ENCODE data around the gene ACP2.

Gene ACP2

DNA sequence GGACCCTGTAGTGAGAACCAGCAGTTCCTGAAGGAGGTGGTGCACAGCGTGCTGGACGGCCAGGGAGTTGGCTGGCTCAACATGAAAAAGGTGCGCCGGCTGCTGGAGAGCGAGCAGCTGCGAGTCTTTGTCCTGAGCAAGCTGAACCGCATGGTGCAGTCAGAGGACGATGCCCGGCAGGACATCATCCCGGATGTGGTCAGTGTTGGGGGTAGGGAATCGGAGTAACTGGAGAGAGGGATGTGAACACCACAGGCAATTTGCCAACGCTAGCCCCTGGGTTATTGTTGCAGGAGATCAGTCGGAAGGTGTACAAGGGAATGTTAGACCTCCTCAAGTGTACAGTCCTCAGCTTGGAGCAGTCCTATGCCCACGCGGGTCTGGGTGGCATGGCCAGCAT is 41.2 kb upstream of the ACP2 start:
- TF ChIP-seq ZBTB48 (tag by site-specific recombination; IDR thresholded peaks at IDR 0.05) (no peak), ZNF548 (tag by site-specific recombination; IDR thresholded peaks at IDR 0.05) (no peak), ZFP37 (tag by site-specific recombination; IDR thresholded peaks at IDR 0.05) (no peak), ZNF433 (tag by site-specific recombination; IDR thresholded peaks at IDR 0.05; ENCODE audit: low read depth) (no peak), ZEB2 (tag by site-specific recombination; IDR thresholded peaks at IDR 0.05) (no peak), ZNF114 (tag by site-specific recombination; IDR thresholded peaks at IDR 0.05) (no peak), ZFP3 (tag by site-specific recombination; IDR thresholded peaks at IDR 0.05; ENCODE audit: low read depth) (no peak), ZNF776 (tag by site-specific recombination; IDR thresholded peaks at IDR 0.05; ENCODE audit: borderline replicate concordance) (no peak), ZSCAN23 (tag by site-specific recombination; IDR thresholded peaks at IDR 0.05) (no peak), OSR2 (tag by site-specific recombination; IDR thresholded peaks at IDR 0.05) (no peak), TRIM28 (IDR thresholded peaks at IDR 0.05; ENCODE audit: borderline replicate concordance, low read length) (no peak)
- TF ChIP-seq, protein P1, sequence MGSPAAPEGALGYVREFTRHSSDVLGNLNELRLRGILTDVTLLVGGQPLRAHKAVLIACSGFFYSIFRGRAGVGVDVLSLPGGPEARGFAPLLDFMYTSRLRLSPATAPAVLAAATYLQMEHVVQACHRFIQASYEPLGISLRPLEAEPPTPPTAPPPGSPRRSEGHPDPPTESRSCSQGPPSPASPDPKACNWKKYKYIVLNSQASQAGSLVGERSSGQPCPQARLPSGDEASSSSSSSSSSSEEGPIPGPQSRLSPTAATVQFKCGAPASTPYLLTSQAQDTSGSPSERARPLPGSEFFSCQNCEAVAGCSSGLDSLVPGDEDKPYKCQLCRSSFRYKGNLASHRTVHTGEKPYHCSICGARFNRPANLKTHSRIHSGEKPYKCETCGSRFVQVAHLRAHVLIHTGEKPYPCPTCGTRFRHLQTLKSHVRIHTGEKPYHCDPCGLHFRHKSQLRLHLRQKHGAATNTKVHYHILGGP (tag by site-specific recombination; IDR thresholded peaks at IDR 0.05) = no peak
- Histone ChIP-seq H3K36me3 (ENCODE audit: control insufficient read depth in 2 of 2, insufficient read depth in 1 of 2, low read length in 2 of 2) (peaks cover 3 to 89% of the 10 kb centered on the region in 2 experiments; a peak in 2 of 3 replicates), H3K9me3 (ENCODE audit: control insufficient read depth, insufficient read depth, low read depth, low read length) (no peaks in the 10 kb centered on the region), H3K27ac (ENCODE audit: extremely low read depth, low read depth, low read length) (no peak overlapping the region), H3K4me1 (ENCODE audit: control insufficient read depth, insufficient read depth, low read length) (no peaks in the 10 kb centered on the region), H3K4me3 (ENCODE audit: low read depth, low read length) (no peak overlapping the region)
- ChIA-PET CTCF (no interaction called here), POLR2A (no interaction called here)

DNA sequence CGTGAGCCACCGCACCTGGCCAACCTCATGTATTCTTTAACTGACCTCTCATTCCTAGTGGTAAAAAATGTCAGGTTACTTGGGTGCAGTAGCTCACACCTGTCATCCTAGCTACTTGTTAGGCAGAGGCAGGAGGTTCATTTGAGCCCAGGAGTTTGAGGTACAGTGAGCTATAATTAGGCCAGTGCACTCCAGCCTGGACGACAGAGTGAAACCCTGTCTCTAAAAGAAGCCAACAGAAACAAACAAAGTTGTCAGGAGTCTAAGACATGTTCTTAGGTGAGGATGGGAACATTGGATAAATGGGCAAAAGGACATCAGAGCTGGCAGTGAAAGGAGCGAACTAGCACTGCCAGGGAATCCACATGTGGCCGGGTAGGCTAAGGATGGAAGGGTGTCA is 39.5 kb upstream of the ACP2 start:
- ChIA-PET POLR2A (no interaction called here), CTCF (no interaction called here)
- no peak overlapping the region for H3K4me3 ChIP-seq (ENCODE audit: low read depth, low read length)
- peaks cover 6 to 93% of the 10 kb centered on the region in 2 experiments for H3K36me3 ChIP-seq (ENCODE audit: control insufficient read depth in 2 of 2, insufficient read depth in 1 of 2, low read length in 2 of 2)
- no peak overlapping the region for H3K27ac ChIP-seq (ENCODE audit: extremely low read depth, low read depth, low read length)
- H3K4me1 ChIP-seq (ENCODE audit: control insufficient read depth, insufficient read depth, low read length) = no peaks in the 10 kb centered on the region
- no peaks in the 10 kb centered on the region for H3K9me3 ChIP-seq (ENCODE audit: control insufficient read depth, insufficient read depth, low read depth, low read length)
- TF ChIP-seq, protein P2, sequence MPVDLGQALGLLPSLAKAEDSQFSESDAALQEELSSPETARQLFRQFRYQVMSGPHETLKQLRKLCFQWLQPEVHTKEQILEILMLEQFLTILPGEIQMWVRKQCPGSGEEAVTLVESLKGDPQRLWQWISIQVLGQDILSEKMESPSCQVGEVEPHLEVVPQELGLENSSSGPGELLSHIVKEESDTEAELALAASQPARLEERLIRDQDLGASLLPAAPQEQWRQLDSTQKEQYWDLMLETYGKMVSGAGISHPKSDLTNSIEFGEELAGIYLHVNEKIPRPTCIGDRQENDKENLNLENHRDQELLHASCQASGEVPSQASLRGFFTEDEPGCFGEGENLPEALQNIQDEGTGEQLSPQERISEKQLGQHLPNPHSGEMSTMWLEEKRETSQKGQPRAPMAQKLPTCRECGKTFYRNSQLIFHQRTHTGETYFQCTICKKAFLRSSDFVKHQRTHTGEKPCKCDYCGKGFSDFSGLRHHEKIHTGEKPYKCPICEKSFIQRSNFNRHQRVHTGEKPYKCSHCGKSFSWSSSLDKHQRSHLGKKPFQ (tag by site-specific recombination; IDR thresholded peaks at IDR 0.05) = no peak
- TF ChIP-seq SETDB1 (IDR thresholded peaks at IDR 0.05; ENCODE audit: insufficient read length, low read length) (no peak), ZNF37A (tag by site-specific recombination; IDR thresholded peaks at IDR 0.05) (no peak), ZNF660 (tag by site-specific recombination; IDR thresholded peaks at IDR 0.05) (no peak), ZNF391 (tag by site-specific recombination; IDR thresholded peaks at IDR 0.05; ENCODE audit: borderline replicate concordance, low read depth) (no peak)
- TF ChIP-seq, protein P3, sequence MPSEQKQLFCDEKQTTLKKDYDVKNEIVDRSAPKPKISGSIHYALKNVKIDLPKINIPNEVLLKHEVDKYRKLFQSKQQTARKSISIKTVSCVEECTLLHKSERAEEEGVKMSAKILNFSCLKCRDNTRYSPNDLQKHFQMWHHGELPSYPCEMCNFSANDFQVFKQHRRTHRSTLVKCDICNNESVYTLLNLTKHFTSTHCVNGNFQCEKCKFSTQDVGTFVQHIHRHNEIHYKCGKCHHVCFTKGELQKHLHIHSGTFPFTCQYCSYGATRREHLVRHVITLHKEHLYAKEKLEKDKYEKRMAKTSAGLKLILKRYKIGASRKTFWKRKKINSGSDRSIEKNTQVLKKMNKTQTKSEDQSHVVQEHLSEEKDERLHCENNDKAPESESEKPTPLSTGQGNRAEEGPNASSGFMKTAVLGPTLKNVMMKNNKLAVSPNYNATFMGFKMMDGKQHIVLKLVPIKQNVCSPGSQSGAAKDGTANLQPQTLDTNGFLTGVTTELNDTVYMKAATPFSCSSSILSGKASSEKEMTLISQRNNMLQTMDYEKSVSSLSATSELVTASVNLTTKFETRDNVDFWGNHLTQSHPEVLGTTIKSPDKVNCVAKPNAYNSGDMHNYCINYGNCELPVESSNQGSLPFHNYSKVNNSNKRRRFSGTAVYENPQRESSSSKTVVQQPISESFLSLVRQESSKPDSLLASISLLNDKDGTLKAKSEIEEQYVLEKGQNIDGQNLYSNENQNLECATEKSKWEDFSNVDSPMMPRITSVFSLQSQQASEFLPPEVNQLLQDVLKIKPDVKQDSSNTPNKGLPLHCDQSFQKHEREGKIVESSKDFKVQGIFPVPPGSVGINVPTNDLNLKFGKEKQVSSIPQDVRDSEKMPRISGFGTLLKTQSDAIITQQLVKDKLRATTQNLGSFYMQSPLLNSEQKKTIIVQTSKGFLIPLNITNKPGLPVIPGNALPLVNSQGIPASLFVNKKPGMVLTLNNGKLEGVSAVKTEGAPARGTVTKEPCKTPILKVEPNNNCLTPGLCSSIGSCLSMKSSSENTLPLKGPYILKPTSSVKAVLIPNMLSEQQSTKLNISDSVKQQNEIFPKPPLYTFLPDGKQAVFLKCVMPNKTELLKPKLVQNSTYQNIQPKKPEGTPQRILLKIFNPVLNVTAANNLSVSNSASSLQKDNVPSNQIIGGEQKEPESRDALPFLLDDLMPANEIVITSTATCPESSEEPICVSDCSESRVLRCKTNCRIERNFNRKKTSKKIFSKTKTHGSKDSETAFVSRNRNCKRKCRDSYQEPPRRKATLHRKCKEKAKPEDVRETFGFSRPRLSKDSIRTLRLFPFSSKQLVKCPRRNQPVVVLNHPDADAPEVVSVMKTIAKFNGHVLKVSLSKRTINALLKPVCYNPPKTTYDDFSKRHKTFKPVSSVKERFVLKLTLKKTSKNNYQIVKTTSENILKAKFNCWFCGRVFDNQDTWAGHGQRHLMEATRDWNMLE (tag by site-specific recombination; conservative IDR thresholded peaks at IDR 0.05; ENCODE audit: low read depth) = no peak
- TF ChIP-seq, protein P4, sequence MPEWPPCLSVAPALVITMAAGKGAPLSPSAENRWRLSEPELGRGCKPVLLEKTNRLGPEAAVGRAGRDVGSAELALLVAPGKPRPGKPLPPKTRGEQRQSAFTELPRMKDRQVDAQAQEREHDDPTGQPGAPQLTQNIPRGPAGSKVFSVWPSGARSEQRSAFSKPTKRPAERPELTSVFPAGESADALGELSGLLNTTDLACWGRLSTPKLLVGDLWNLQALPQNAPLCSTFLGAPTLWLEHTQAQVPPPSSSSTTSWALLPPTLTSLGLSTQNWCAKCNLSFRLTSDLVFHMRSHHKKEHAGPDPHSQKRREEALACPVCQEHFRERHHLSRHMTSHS (tag by site-specific recombination; IDR thresholded peaks at IDR 0.05) = no peak
- TF ChIP-seq, protein P5, sequence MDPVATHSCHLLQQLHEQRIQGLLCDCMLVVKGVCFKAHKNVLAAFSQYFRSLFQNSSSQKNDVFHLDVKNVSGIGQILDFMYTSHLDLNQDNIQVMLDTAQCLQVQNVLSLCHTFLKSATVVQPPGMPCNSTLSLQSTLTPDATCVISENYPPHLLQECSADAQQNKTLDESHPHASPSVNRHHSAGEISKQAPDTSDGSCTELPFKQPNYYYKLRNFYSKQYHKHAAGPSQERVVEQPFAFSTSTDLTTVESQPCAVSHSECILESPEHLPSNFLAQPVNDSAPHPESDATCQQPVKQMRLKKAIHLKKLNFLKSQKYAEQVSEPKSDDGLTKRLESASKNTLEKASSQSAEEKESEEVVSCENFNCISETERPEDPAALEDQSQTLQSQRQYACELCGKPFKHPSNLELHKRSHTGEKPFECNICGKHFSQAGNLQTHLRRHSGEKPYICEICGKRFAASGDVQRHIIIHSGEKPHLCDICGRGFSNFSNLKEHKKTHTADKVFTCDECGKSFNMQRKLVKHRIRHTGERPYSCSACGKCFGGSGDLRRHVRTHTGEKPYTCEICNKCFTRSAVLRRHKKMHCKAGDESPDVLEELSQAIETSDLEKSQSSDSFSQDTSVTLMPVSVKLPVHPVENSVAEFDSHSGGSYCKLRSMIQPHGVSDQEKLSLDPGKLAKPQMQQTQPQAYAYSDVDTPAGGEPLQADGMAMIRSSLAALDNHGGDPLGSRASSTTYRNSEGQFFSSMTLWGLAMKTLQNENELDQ (tag by site-specific recombination; IDR thresholded peaks at IDR 0.05; ENCODE audit: low read depth) = no peak
- TF ChIP-seq, protein P6, sequence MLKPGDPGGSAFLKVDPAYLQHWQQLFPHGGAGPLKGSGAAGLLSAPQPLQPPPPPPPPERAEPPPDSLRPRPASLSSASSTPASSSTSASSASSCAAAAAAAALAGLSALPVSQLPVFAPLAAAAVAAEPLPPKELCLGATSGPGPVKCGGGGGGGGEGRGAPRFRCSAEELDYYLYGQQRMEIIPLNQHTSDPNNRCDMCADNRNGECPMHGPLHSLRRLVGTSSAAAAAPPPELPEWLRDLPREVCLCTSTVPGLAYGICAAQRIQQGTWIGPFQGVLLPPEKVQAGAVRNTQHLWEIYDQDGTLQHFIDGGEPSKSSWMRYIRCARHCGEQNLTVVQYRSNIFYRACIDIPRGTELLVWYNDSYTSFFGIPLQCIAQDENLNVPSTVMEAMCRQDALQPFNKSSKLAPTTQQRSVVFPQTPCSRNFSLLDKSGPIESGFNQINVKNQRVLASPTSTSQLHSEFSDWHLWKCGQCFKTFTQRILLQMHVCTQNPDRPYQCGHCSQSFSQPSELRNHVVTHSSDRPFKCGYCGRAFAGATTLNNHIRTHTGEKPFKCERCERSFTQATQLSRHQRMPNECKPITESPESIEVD (tag by site-specific recombination; IDR thresholded peaks at IDR 0.05) = no peak
- TF ChIP-seq, protein P7, sequence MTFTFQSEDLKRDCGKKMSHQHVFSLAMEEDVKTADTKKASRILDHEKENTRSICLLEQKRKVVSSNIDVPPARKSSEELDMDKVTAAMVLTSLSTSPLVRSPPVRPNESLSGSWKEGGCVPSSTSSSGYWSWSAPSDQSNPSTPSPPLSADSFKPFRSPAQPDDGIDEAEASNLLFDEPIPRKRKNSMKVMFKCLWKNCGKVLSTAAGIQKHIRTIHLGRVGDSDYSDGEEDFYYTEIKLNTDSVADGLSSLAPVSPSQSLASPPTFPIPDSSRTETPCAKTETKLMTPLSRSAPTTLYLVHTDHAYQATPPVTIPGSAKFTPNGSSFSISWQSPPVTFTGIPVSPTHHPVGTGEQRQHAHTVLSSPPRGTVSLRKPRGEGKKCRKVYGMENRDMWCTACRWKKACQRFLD (tag by site-specific recombination; IDR thresholded peaks at IDR 0.05) = no peak
